ENCODE results near the gene FERMT1.
"Not testable (repeated sequence)": the region's sequence is repeated elsewhere in the genome, so short reads cannot be mapped to it uniquely, and the experiment has no call there.

FERMT1 gene

GRCh38 chr20:6114696-6115095 is 8.1 kb downstream of the FERMT1 start:
- DNase-seq = no peak

- DNase-seq = no peak
Measured at GRCh38 chr20:6113951-6114350, 8.9 kb downstream of the FERMT1 start.

GRCh38 chr20:6112965-6113364 is 9.9 kb downstream of the FERMT1 start:
- DNase-seq = not testable (repeated sequence)

- no peak for DNase-seq
Measured at GRCh38 chr20:6108330-6108729, 14.5 kb downstream of the FERMT1 start.

- DNase-seq = no peak
Measured at GRCh38 chr20:6104493-6105188, 18.2 kb downstream of the FERMT1 start.

- DNase-seq = no peak
Measured at GRCh38 chr20:6103301-6103700, 19.5 kb downstream of the FERMT1 start.

- no peak for DNase-seq
Measured at GRCh38 chr20:6101346-6101745, 21.5 kb downstream of the FERMT1 start.

- no peak for DNase-seq
Measured at GRCh38 chr20:6100246-6100645, 22.6 kb downstream of the FERMT1 start.

- no peak for DNase-seq
Measured at GRCh38 chr20:6099819-6100218, 23.0 kb downstream of the FERMT1 start.

- DNase-seq = no peak
Measured at GRCh38 chr20:6095409-6095808, 27.4 kb downstream of the FERMT1 start.

GRCh38 chr20:6094565-6094964 is 28.3 kb downstream of the FERMT1 start:
- DNase-seq = no peak

- no peak for DNase-seq
Measured at GRCh38 chr20:6094063-6094462, 28.8 kb downstream of the FERMT1 start.

- DNase-seq = no peak
Measured at GRCh38 chr20:6091661-6092060, 31.2 kb downstream of the FERMT1 start.

- no peak for DNase-seq
Measured at GRCh38 chr20:6086868-6087267, 36.0 kb downstream of the FERMT1 start.

- no peak for DNase-seq
Measured at GRCh38 chr20:6083926-6084325, 38.9 kb downstream of the FERMT1 start.

GRCh38 chr20:6081236-6081635 is 41.6 kb downstream of the FERMT1 start:
- DNase-seq = no peak

- DNase-seq = no peak
Measured at GRCh38 chr20:6079016-6079415, 43.8 kb downstream of the FERMT1 start.

GRCh38 chr20:6075428-6076219 is 47.2 kb downstream of the FERMT1 start:
- no peak for DNase-seq

- no peak for DNase-seq
Measured at GRCh38 chr20:6074784-6075183, 48.0 kb downstream of the FERMT1 start.

- DNase-seq = no peak
Measured at GRCh38 chr20:6074145-6074561, 48.7 kb downstream of the FERMT1 start.

GRCh38 chr20:6070829-6071695 is 51.8 kb downstream of the FERMT1 start:
- DNase-seq = no peak

GRCh38 chr20:6069669-6070068 is 53.2 kb downstream of the FERMT1 start:
- no peak for DNase-seq

- DNase-seq = no peak
Measured at GRCh38 chr20:6067763-6068318, 55.0 kb downstream of the FERMT1 start.
